OCI-LY1 (cell line): Measurements from ENCODE around the gene TNC.

Experiments used
- H2AFZ ChIP-seq: fragments of 200-600 bp; sonication (generic), shearing (Covaris generic); 2 replicates; pipeline ENCODE4 v1.6.0; 2014; ENCODE audit warnings: antibody characterized with exemption, mild to moderate bottlenecking, low read length
- H3F3A ChIP-seq: fragments of 200-600 bp; sonication (generic), shearing (Covaris generic); 2 replicates; pipeline ENCODE4 v1.6.0; 2014; ENCODE audit warnings: mild to moderate bottlenecking, antibody characterized with exemption, low read length, moderate library complexity; ENCODE audit not compliant: insufficient read depth
- H3K27ac ChIP-seq: fragments of 200-600 bp; sonication (generic); 2 replicates; pipeline ENCODE4 v1.5.1; 2014; ENCODE audit warnings: low read length, mixed run types, mild to moderate bottlenecking, low read depth; ENCODE audit not compliant: poor library complexity, severe bottlenecking
- H3K27me3 ChIP-seq: fragments of 200-600 bp; sonication (generic); 2 replicates; pipeline ENCODE4 v1.6.0; 2014; ENCODE audit warnings: antibody characterized with exemption, mild to moderate bottlenecking, low read length, moderate library complexity; ENCODE audit not compliant: insufficient read depth
- H3K36me3 ChIP-seq: fragments of 200-600 bp; sonication (generic); 2 replicates; pipeline ENCODE4 v1.6.1; 2014; ENCODE audit warnings: mild to moderate bottlenecking, antibody characterized with exemption, low read length, moderate library complexity, mixed read lengths; ENCODE audit not compliant: insufficient read depth
- H3K4me1 ChIP-seq: fragments of 200-600 bp; sonication (generic); 2 replicates; pipeline ENCODE4 v1.5.1; 2014; ENCODE audit warnings: mild to moderate bottlenecking, low read length, moderate library complexity; ENCODE audit not compliant: insufficient read depth, severe bottlenecking
- H3K4me2 ChIP-seq: fragments of 200-600 bp; sonication (generic), shearing (Covaris generic); 2 replicates; pipeline ENCODE4 v1.6.1; 2014; ENCODE audit warnings: low read length
- H3K4me3 ChIP-seq: fragments of 200-600 bp; sonication (generic); 2 replicates; pipeline ENCODE4 v1.5.1; 2014; ENCODE audit warnings: low read length, low read depth, mild to moderate bottlenecking, mixed read lengths; ENCODE audit not compliant: poor library complexity, severe bottlenecking
- H3K79me2 ChIP-seq: fragments of 200-600 bp; shearing (Covaris generic); 2 replicates; pipeline ENCODE4 v1.6.1; 2016; ENCODE audit warnings: mixed run types, low read length, mixed read lengths; ENCODE audit not compliant: insufficient read depth
- H3K9ac ChIP-seq: fragments of 200-600 bp; sonication (generic), shearing (Covaris generic); 2 replicates; pipeline ENCODE4 v1.6.1; 2014; ENCODE audit warnings: mild to moderate bottlenecking, low read length, mixed read lengths
- H3K9me2 ChIP-seq: fragments of 200-600 bp; sonication (generic), shearing (Covaris generic); 2 replicates; pipeline ENCODE4 v1.6.1; 2014; ENCODE audit warnings: low read depth, mild to moderate bottlenecking, low read length, mixed read lengths
- H3K9me3 ChIP-seq: fragments of 200-600 bp; shearing (Covaris generic); 2 replicates; pipeline ENCODE4 v1.6.1; 2014; ENCODE audit warnings: low read length, mixed read lengths
- H4K20me1 ChIP-seq: fragments of 200-600 bp; sonication (generic), shearing (Covaris generic); 2 replicates; pipeline ENCODE4 v1.6.0; 2016; ENCODE audit warnings: mild to moderate bottlenecking, low read length; ENCODE audit not compliant: insufficient read depth
- EZH2 ChIP-seq: fragments of 200-600 bp; sonication (generic), shearing (Covaris generic); IDR thresholded peaks from 2 replicates; pipeline ENCODE4 v1.8.0; 2017; ENCODE audit warnings: borderline replicate concordance, mixed run types, mild to moderate bottlenecking, antibody characterized with exemption, low read length, moderate library complexity, mixed read lengths
- TF ChIP-seq, protein P1 (sequence below): fragments of 200-600 bp; sonication (generic), shearing (Covaris generic); IDR thresholded peaks from 2 replicates; pipeline ENCODE4 v1.5.1; 2017; ENCODE audit warnings: mild to moderate bottlenecking, antibody characterized with exemption, low read length, moderate library complexity, mixed read lengths

Gene TNC

GRCh38 chr9:115127191-115127817, 9.3 kb upstream of the TNC start:
- Histone ChIP-seq H3K4me3 (no peak overlapping the region), H3K27me3 (0 out of 2 replicates have a peak, but pooled peaks cover under 1% of the 10 kb centered on the region), H3K9me2 (no peaks in the 10 kb centered on the region), H3K36me3 (no peaks in the 10 kb centered on the region), H3K9ac (no peak overlapping the region), H3K9me3 (no peaks in the 10 kb centered on the region), H3K4me1 (no peaks in the 10 kb centered on the region), H2AFZ (no peak overlapping the region), H3K4me2 (no peak overlapping the region), H4K20me1 (no peaks in the 10 kb centered on the region), H3K79me2 (no peaks in the 10 kb centered on the region), H3F3A (no peaks in the 10 kb centered on the region), H3K27ac (no peak overlapping the region)
- TF ChIP-seq, protein P1, sequence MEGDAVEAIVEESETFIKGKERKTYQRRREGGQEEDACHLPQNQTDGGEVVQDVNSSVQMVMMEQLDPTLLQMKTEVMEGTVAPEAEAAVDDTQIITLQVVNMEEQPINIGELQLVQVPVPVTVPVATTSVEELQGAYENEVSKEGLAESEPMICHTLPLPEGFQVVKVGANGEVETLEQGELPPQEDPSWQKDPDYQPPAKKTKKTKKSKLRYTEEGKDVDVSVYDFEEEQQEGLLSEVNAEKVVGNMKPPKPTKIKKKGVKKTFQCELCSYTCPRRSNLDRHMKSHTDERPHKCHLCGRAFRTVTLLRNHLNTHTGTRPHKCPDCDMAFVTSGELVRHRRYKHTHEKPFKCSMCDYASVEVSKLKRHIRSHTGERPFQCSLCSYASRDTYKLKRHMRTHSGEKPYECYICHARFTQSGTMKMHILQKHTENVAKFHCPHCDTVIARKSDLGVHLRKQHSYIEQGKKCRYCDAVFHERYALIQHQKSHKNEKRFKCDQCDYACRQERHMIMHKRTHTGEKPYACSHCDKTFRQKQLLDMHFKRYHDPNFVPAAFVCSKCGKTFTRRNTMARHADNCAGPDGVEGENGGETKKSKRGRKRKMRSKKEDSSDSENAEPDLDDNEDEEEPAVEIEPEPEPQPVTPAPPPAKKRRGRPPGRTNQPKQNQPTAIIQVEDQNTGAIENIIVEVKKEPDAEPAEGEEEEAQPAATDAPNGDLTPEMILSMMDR: no peak
- TF ChIP-seq EZH2: no peak

GRCh38 chr9:115126404-115126803, 8.4 kb upstream of the TNC start:
- no peaks in the 10 kb centered on the region for H3K79me2 ChIP-seq
- H2AFZ ChIP-seq: no peak overlapping the region
- H4K20me1 ChIP-seq: no peaks in the 10 kb centered on the region
- no peak overlapping the region for H3K27ac ChIP-seq
- no peaks in the 10 kb centered on the region for H3K36me3 ChIP-seq
- H3K27me3 ChIP-seq: no peaks in the 10 kb centered on the region
- H3K4me3 ChIP-seq: no peak overlapping the region
- no peaks in the 10 kb centered on the region for H3F3A ChIP-seq
- H3K4me2 ChIP-seq: no peak overlapping the region
- no peaks in the 10 kb centered on the region for H3K9me3 ChIP-seq
- H3K4me1 ChIP-seq: no peaks in the 10 kb centered on the region
- no peak overlapping the region for H3K9ac ChIP-seq
- TF ChIP-seq, protein P1: no peak
- TF ChIP-seq EZH2: no peak
- no peaks in the 10 kb centered on the region for H3K9me2 ChIP-seq

DNA sequence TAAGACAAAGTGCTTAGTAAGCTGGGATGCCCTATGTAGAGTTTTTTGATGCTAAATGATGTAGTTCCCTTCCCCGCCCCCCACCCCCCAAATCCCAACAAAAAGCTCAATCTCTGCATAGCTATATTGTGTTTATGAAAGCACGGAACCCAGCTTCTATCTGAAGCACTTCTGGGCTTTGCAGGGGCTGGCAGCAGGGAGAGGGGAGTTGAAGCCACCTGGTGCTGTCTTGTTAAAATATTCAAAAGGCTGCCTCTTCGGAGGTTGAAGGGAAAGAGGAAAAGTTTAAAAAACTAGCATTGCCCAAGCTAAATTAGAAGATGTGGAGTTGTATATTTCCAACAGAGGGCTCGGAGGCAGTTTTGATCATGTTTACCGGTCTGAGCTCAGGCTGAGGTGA, 5.0 kb upstream of the TNC start:
- Histone ChIP-seq H3K9ac (no peak overlapping the region), H3K9me2 (no peaks in the 10 kb centered on the region), H3K27me3 (no peaks in the 10 kb centered on the region), H4K20me1 (no peaks in the 10 kb centered on the region), H3K27ac (no peak overlapping the region), H3K36me3 (no peaks in the 10 kb centered on the region), H3K4me3 (no peak overlapping the region), H3F3A (no peaks in the 10 kb centered on the region), H3K9me3 (no peaks in the 10 kb centered on the region), H2AFZ (no peak overlapping the region), H3K4me2 (no peak overlapping the region), H3K79me2 (no peaks in the 10 kb centered on the region), H3K4me1 (no peaks in the 10 kb centered on the region)
- TF ChIP-seq, protein P1: no peak
- TF ChIP-seq EZH2: no peak
